HG03575 (cell line): Measurements from ENCODE around the gene LRATD1.

Experiments
- ATAC-seq: cut with Tn5 transposase; IDR thresholded peaks from one replicate; pipeline ENCODE4 v1.9.1; 2021; ENCODE audit not compliant: unreplicated experiment, insufficient number of reproducible peaks, low FRiP score; ENCODE audit errors: extremely low read depth

Gene LRATD1

GRCh38 chr2:14631406-14632040 is 994 bp upstream of the LRATD1 start:
- no peak for ATAC-seq

GRCh38 chr2:14633061-14633460 is 544 bp downstream of the LRATD1 start:
- ATAC-seq, result no peak

DNA sequence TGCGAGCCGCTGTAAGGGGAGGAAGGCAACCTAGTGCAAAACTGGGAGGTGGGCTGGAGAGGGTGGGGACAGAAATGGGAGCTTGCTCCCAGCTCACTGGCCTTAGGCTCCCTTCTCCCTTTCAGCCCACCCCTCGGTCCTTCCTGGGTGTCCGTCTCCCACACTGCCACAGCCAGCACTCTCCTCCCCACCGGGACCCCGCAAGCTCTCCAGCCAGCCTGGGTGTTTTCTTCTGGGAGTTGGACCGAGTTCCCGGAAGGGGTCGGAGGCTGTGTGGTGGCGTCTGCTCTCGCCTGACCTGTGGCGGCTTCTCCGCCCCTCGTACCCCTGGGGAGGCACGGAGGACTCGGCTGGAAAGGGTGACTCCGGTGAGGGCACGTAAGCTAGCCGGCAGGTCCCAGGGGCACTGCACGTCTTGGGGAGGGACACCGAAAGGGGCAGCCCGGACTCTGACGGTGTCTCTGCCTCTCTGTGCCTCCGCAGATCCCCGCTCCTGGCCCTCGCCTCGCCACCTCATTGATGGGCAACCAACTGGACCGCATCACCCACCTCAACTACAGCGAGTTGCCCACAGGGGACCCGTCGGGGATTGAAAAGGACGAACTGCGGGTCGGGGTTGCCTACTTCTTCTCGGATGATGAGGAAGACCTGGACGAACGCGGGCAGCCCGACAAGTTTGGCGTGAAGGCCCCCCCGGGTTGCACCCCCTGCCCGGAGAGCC is 1.1 kb downstream of the LRATD1 start:
- no peak for ATAC-seq

DNA sequence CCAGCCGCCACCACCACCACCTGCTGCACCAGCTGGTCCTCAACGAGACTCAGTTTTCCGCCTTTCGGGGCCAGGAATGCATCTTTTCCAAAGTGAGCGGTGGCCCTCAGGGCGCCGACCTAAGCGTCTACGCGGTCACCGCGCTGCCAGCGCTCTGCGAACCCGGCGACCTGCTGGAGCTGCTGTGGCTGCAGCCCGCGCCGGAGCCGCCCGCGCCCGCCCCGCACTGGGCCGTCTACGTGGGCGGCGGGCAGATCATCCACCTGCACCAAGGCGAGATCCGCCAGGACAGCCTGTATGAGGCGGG is 1.6 kb downstream of the LRATD1 start:
- no peak for ATAC-seq

GRCh38 chr2:14634489-14635390 is 2.2 kb downstream of the LRATD1 start:
- ATAC-seq, result no peak

- ATAC-seq, result no peak
These were observed 2.9 kb downstream of the LRATD1 start for GRCh38 chr2:14635391-14635871.

DNA sequence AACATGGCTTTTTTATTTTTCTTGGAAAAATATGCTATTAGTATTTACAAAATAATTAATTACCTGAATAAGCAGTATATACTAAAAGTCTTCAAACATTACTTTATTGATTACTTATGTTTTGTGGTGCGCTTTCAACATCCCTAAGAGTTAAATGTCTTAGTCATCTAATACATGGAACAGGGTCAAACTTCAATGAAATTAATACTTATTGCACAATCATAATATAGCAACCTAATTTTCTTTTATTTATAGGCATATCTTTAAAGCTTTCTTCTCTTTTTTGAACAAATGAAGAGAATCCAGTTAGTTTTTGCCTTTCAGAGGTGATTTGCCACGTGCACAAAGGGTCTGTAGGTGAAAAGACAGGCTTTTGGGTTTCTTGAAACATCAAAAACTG is 6.0 kb downstream of the LRATD1 start:
- no peak for ATAC-seq

GRCh38 chr2:14641116-14641515 is 8.6 kb downstream of the LRATD1 start:
- ATAC-seq, result no peak

- ATAC-seq, result no peak
These were observed 10.0 kb downstream of the LRATD1 start for GRCh38 chr2:14642499-14642898.

- no peak for ATAC-seq
These were observed 15.2 kb downstream of the LRATD1 start for GRCh38 chr2:14647714-14648113.

DNA sequence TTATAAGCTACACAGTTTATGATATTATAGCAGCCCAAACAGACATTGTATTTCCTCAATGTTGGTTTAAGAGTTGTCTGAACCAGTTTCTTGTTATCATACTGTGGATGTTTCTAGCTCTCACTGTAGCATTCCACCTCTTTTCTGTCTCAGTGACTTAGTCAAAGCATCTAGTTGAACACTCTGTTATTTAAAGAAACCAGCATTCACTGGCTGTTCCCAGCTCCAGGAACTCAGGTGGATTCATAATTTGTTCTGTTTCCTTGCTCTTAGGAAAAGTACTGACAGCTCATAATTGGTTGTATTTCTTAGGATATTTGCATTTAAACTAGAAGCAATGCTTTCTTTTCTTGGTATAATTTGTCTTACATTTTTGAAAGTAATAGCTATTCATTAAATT is 17.5 kb downstream of the LRATD1 start:
- ATAC-seq, result no peak

GRCh38 chr2:14654835-14655282 is 22.3 kb downstream of the LRATD1 start:
- ATAC-seq, result peak; percentile 89

GRCh38 chr2:14656146-14656545 is 23.6 kb downstream of the LRATD1 start:
- ATAC-seq, result no peak

- no peak for ATAC-seq
These were observed 28.6 kb downstream of the LRATD1 start for GRCh38 chr2:14661163-14661562.

GRCh38 chr2:14673351-14673875 is 40.9 kb downstream of the LRATD1 start:
- ATAC-seq, result no peak

DNA sequence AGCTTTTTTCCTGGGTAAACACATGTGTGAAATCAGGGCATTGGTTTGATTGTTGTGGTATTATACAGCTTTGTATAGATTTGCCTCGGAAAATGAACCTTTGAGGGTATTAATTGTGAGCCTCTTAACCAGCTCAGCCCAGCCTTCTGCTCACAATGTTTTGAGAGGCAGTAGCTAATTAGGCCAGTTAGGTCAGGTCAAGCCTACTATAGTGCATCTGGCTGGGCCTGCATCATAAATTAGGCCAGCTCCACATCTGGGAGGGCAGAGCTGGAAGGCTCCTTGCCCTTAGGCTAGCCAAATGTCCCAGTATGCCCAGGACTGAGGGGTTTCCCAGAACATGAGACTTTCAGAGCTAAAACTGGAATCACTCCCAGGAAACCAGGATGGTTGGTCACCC is 43.0 kb downstream of the LRATD1 start:
- no peak for ATAC-seq

DNA sequence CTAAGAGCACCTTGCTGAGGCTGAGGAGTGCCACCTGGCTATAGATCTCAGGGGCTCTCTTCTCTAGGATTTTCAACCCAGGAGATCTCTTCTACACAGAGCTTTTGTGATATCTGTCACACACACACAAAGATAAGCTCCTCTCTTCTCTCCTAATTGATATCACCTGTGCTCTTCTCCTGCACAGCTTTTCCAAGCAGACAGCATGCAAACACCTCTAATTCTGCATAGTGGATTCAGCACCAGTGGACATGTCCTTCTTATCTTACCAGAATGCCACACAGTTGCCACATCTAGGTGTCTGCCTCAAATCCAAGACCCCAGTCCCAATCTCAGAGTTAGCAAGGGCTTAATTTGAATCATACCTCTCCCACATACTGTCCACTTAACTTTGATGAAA is 43.9 kb downstream of the LRATD1 start:
- no peak for ATAC-seq

GRCh38 chr2:14677039-14677438 is 44.5 kb downstream of the LRATD1 start:
- no peak for ATAC-seq

DNA sequence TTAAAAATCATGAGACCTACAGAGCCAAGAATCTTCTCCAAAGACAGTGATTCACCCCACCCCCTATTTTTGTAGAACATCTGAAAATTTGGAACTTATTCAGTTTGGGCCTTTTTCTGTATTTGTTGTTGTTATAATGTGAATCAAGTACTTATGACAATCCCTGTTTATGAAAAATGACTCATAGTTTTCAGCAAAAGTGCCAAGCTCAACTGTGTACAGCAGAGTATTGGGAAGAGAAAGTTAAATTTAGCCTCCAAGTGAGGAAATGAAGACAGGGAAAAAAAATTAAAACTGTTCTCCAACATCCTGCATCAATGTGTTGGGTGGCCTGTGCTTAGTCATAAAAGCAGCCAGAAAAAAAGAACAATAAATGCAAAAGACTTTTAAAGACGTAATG is 46.2 kb downstream of the LRATD1 start:
- no peak for ATAC-seq

DNA sequence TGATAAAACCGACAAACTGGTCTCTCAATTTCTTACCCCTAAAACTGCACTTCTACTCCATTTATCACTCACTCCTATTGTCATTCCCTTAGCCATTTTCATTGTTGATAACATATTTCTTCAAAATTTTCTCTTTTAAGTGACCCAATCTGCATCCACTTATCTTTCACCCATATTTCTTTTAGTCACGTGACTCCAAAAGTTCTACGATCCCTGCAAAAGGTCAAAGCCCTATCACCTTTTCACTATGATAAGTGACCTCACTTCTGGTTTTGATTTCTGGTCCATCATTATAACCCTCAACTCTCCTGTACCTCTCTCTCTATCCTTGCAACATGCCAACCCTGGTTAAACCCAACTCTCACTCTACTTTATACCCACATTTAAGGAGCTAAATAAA is 49.1 kb downstream of the LRATD1 start:
- ATAC-seq, result no peak
